Stomach smooth muscle (tissue), 2 donors: Measurements from ENCODE around the gene CDCP2.

Source experiments
- H3K27ac ChIP-seq: one replicate; pipeline ENCODE4 v1.7.0; 2013; ENCODE audit warnings: mild to moderate bottlenecking, low read length, inconsistent platforms
- H3K27me3 ChIP-seq, 2 donors: one replicate each; pipeline ENCODE4 v1.7.0; 2013; ENCODE audit warnings: low read length in 2 of 2; ENCODE audit not compliant: insufficient read depth in 2 of 2, control insufficient read depth in 1 of 2
- H3K36me3 ChIP-seq, 2 donors: one replicate each; pipeline ENCODE4 v1.7.0; 2013; ENCODE audit warnings: low read length in 2 of 2; ENCODE audit not compliant: control insufficient read depth in 2 of 2, insufficient read depth in 2 of 2
- H3K4me1 ChIP-seq: one replicate; pipeline ENCODE4 v1.7.0; 2013; ENCODE audit warnings: low read length; ENCODE audit not compliant: control insufficient read depth, insufficient read depth
- H3K4me3 ChIP-seq, 2 donors: one replicate each; pipeline ENCODE4 v1.7.0; 2013; ENCODE audit warnings: low read length in 2 of 2
- H3K9ac ChIP-seq, 2 donors: one replicate each; pipeline ENCODE4 v1.7.0; 2013; ENCODE audit warnings: low read length in 2 of 2, mild to moderate bottlenecking in 1 of 2
- H3K9me3 ChIP-seq, 2 donors: one replicate each; pipeline ENCODE4 v1.7.0; 2013; ENCODE audit warnings: low read length in 2 of 2; ENCODE audit not compliant: control insufficient read depth in 2 of 2
- donor health status: healthy.
- donor health status: Pancreatic carcinoma.

CDCP2 gene

GRCh38 chr1:54114001-54114400 lies 38.8 kb downstream of the CDCP2 start:
- H3K27me3 ChIP-seq, result peaks cover 0 to 2% of the 10 kb centered on the region in 2 donors
- no peaks in the 10 kb centered on the region for H3K4me1 ChIP-seq
- H3K9ac ChIP-seq, result no peak overlapping the region
- no peaks in the 10 kb centered on the region for H3K36me3 ChIP-seq
- H3K9me3 ChIP-seq, result no peaks in the 10 kb centered on the region
- no peak overlapping the region for H3K4me3 ChIP-seq
- H3K27ac ChIP-seq, result no peak overlapping the region

GRCh38 chr1:54112705-54113368 lies 40.0 kb downstream of the CDCP2 start:
- Histone ChIP-seq H3K4me1 (no peaks in the 10 kb centered on the region), H3K9me3 (no peaks in the 10 kb centered on the region), H3K36me3 (no peaks in the 10 kb centered on the region), H3K9ac (no peak overlapping the region), H3K4me3 (no peak overlapping the region), H3K27ac (no peak overlapping the region), H3K27me3 (no peaks in the 10 kb centered on the region)

- no peaks in the 10 kb centered on the region for H3K9me3 ChIP-seq
- H3K9ac ChIP-seq, result no peak overlapping the region
- no peaks in the 10 kb centered on the region for H3K27me3 ChIP-seq
- H3K4me1 ChIP-seq, result no peaks in the 10 kb centered on the region
- H3K27ac ChIP-seq, result no peak overlapping the region
- H3K4me3 ChIP-seq, result no peak overlapping the region
- H3K36me3 ChIP-seq, result no peaks in the 10 kb centered on the region
These were observed 40.8 kb downstream of the CDCP2 start for GRCh38 chr1:54112027-54112426.

GRCh38 chr1:54111624-54112023 lies 41.2 kb downstream of the CDCP2 start:
- Histone ChIP-seq H3K27me3 (no peaks in the 10 kb centered on the region), H3K4me1 (no peaks in the 10 kb centered on the region), H3K9me3 (no peaks in the 10 kb centered on the region), H3K36me3 (no peaks in the 10 kb centered on the region), H3K27ac (no peak overlapping the region), H3K4me3 (no peak overlapping the region), H3K9ac (no peak overlapping the region)

- H3K27me3 ChIP-seq, result no peaks in the 10 kb centered on the region
- H3K4me1 ChIP-seq, result no peaks in the 10 kb centered on the region
- H3K36me3 ChIP-seq, result no peaks in the 10 kb centered on the region
- no peak overlapping the region for H3K4me3 ChIP-seq
- no peaks in the 10 kb centered on the region for H3K9me3 ChIP-seq
- no peak overlapping the region for H3K27ac ChIP-seq
- H3K9ac ChIP-seq, result no peak overlapping the region
These were observed 41.8 kb downstream of the CDCP2 start for GRCh38 chr1:54110996-54111395.

GRCh38 chr1:54109129-54110090 lies 43.4 kb downstream of the CDCP2 start:
- Histone ChIP-seq H3K36me3 (no peaks in the 10 kb centered on the region), H3K27ac (no peak overlapping the region), H3K4me3 (no peak overlapping the region), H3K4me1 (no peaks in the 10 kb centered on the region), H3K9ac (no peak overlapping the region), H3K9me3 (no peaks in the 10 kb centered on the region), H3K27me3 (no peaks in the 10 kb centered on the region)

GRCh38 chr1:54108156-54108555 lies 44.6 kb downstream of the CDCP2 start:
- no peak overlapping the region for H3K9ac ChIP-seq
- no peak overlapping the region for H3K27ac ChIP-seq
- H3K4me3 ChIP-seq, result no peak overlapping the region
- no peaks in the 10 kb centered on the region for H3K27me3 ChIP-seq
- H3K36me3 ChIP-seq, result no peaks in the 10 kb centered on the region
- H3K9me3 ChIP-seq, result no peaks in the 10 kb centered on the region
- H3K4me1 ChIP-seq, result no peaks in the 10 kb centered on the region

- H3K4me3 ChIP-seq, result no peak overlapping the region
- H3K27me3 ChIP-seq, result no peaks in the 10 kb centered on the region
- no peaks in the 10 kb centered on the region for H3K36me3 ChIP-seq
- H3K27ac ChIP-seq, result no peak overlapping the region
- H3K4me1 ChIP-seq, result no peaks in the 10 kb centered on the region
- no peak overlapping the region for H3K9ac ChIP-seq
- no peaks in the 10 kb centered on the region for H3K9me3 ChIP-seq
These were observed 45.7 kb downstream of the CDCP2 start for GRCh38 chr1:54107131-54107530.

- Histone ChIP-seq H3K36me3 (peaks cover 0 to 2% of the 10 kb centered on the region in 2 donors), H3K27me3 (no peaks in the 10 kb centered on the region), H3K4me1 (no peaks in the 10 kb centered on the region), H3K27ac (no peak overlapping the region), H3K4me3 (no peak overlapping the region), H3K9ac (no peak overlapping the region), H3K9me3 (no peaks in the 10 kb centered on the region)
These were observed 47.0 kb downstream of the CDCP2 start for GRCh38 chr1:54105736-54106269.

- no peak overlapping the region for H3K4me3 ChIP-seq
- peaks cover 0 to 2% of the 10 kb centered on the region in 2 donors for H3K36me3 ChIP-seq
- H3K27me3 ChIP-seq, result no peaks in the 10 kb centered on the region
- no peaks in the 10 kb centered on the region for H3K4me1 ChIP-seq
- no peak overlapping the region for H3K27ac ChIP-seq
- no peaks in the 10 kb centered on the region for H3K9me3 ChIP-seq
- no peak overlapping the region for H3K9ac ChIP-seq
These were observed 47.7 kb downstream of the CDCP2 start for GRCh38 chr1:54105080-54105479.
